IMR-90 (cell line): ENCODE measurements around the gene ARHGAP23. TPM values are rescaled to one million over a fixed set of nuclear protein-coding genes. Genes with fewer than 3 reads are reported as not detected.
A peak's percentile ranks its signal among the peaks of the same experiment; 100 is the strongest.

ENCODE experiments used
- ATAC-seq: fragments of 200-7000 bp; cut with Tn5 transposase; 2 replicates; pipeline ENCODE4 v1.9.1; 2020; ENCODE audit warnings: low read depth, mild to moderate bottlenecking, moderate library complexity
- BruUV-seq: library from RNA; stranded (reverse); fragments of 400-500 nt; replicated peaks from 2 replicates; lab custom pipeline; 2021; lab: Mats Ljungman, UMichigan
- CTCF ChIA-PET: fragments of 300-600 bp; formaldehyde crosslinking; extraction: SDS; loops from one replicate; lab custom pipeline; 2021; ENCODE audit warnings: antibody characterized with exemption; lab: Yijun Ruan, JAX
- POLR2A ChIA-PET: fragments of 300-600 bp; sonication (Branson Sonifier 250); formaldehyde crosslinking; loops from one replicate; lab custom pipeline; 2022; ENCODE audit warnings: antibody characterized with exemption; ENCODE audit not compliant: unreplicated experiment; lab: Charles Lee
- DNase-seq: peaks from one replicate; pipeline ENCODE4 v3.0.0; 2013
- H2AFZ ChIP-seq: replicated peaks from 2 replicates; pipeline ENCODE3; 2013; ENCODE audit warnings: low read length, mild to moderate bottlenecking; ENCODE audit not compliant: poor library complexity
- H2AK5ac ChIP-seq: 2 replicates; pipeline ENCODE4 v1.6.1; 2013; ENCODE audit warnings: low read depth, low read length, inconsistent platforms
- H2AK9ac ChIP-seq: replicated peaks from 2 replicates; pipeline ENCODE3; 2013; ENCODE audit warnings: mild to moderate bottlenecking, low read depth, low read length, moderate library complexity; ENCODE audit not compliant: poor library complexity
- H2BK120ac ChIP-seq: 2 replicates; pipeline ENCODE4 v1.6.1; 2013; ENCODE audit warnings: low read depth, low read length, inconsistent platforms
- H2BK15ac ChIP-seq: 3 replicates; pipeline ENCODE4 v1.6.1; 2013; ENCODE audit warnings: low read depth, low read length, inconsistent platforms
- H2BK20ac ChIP-seq: 2 replicates; pipeline ENCODE4 v1.6.1; 2013; ENCODE audit warnings: low read depth, mild to moderate bottlenecking, inconsistent platforms, low read length, moderate library complexity
- H2BK5ac ChIP-seq: 2 replicates; pipeline ENCODE4 v1.6.1; 2013; ENCODE audit warnings: mild to moderate bottlenecking, low read depth, low read length, inconsistent platforms; ENCODE audit not compliant: poor library complexity, severe bottlenecking
- H3K14ac ChIP-seq: replicated peaks from 2 replicates; pipeline ENCODE4 v1.6.1; 2013; ENCODE audit warnings: low read depth, low read length, inconsistent platforms
- H3K18ac ChIP-seq: 2 replicates; pipeline ENCODE4 v1.6.1; 2013; ENCODE audit warnings: low read depth, low read length, control low read depth
- H3K23ac ChIP-seq: 2 replicates; pipeline ENCODE4 v1.6.1; 2013; ENCODE audit warnings: low read depth, low read length, inconsistent platforms
- H3K27ac ChIP-seq: 2 replicates; pipeline ENCODE4 v1.5.1; 2013; ENCODE audit warnings: mild to moderate bottlenecking, control low read depth, low read length; ENCODE audit not compliant: insufficient read depth
- H3K27me3 ChIP-seq: 2 replicates; pipeline ENCODE4 v1.6.1; 2013; ENCODE audit warnings: low read length; ENCODE audit not compliant: control insufficient read depth, insufficient read depth
- H3K36me3 ChIP-seq: 2 replicates; pipeline ENCODE4 v1.6.1; 2013; ENCODE audit warnings: low read length, mixed read lengths; ENCODE audit not compliant: control insufficient read depth, insufficient read depth
- H3K4ac ChIP-seq: 2 replicates; pipeline ENCODE4 v1.6.1; 2013; ENCODE audit warnings: low read depth, low read length, inconsistent platforms
- H3K4me1 ChIP-seq: 2 replicates; pipeline ENCODE4 v1.6.1; 2013; ENCODE audit warnings: low read length, mixed read lengths; ENCODE audit not compliant: control insufficient read depth, insufficient read depth
- H3K4me2 ChIP-seq: 2 replicates; pipeline ENCODE4 v1.6.1; 2013; ENCODE audit warnings: low read depth, mild to moderate bottlenecking, control low read depth, low read length, moderate library complexity
- H3K4me3 ChIP-seq: 2 replicates; pipeline ENCODE4 v1.5.1; 2013; ENCODE audit warnings: low read depth, mild to moderate bottlenecking, control low read depth, low read length, moderate library complexity; ENCODE audit not compliant: insufficient read depth
- H3K56ac ChIP-seq: 2 replicates; pipeline ENCODE4 v1.6.1; 2013; ENCODE audit warnings: low read length, inconsistent platforms; ENCODE audit not compliant: insufficient read depth; ENCODE audit errors: extremely low read depth
- H3K79me1 ChIP-seq, 2 experiments: 2 replicates each; pipeline ENCODE4 v1.6.1; 2013; ENCODE audit warnings: low read length in 2 of 2, inconsistent platforms in 1 of 2, low read depth in 1 of 2
- H3K9ac ChIP-seq: 2 replicates; pipeline ENCODE4 v1.6.1; 2013; ENCODE audit warnings: low read depth, low read length, control low read depth
- H3K9me1 ChIP-seq: 2 replicates; pipeline ENCODE4 v1.6.1; 2013; ENCODE audit warnings: low read length, inconsistent platforms; ENCODE audit not compliant: insufficient read depth
- H3K9me3 ChIP-seq: 2 replicates; pipeline ENCODE4 v1.6.1; 2013; ENCODE audit warnings: low read length; ENCODE audit not compliant: control insufficient read depth, insufficient read depth
- H4K20me1 ChIP-seq: 2 replicates; pipeline ENCODE4 v1.6.1; 2013; ENCODE audit warnings: low read length, inconsistent platforms; ENCODE audit not compliant: insufficient read depth
- H4K5ac ChIP-seq: 2 replicates; pipeline ENCODE4 v1.6.1; 2013; ENCODE audit warnings: mild to moderate bottlenecking, low read depth, low read length, control low read depth
- H4K8ac ChIP-seq, 2 experiments: 2 replicates each; pipeline ENCODE4 v1.6.1; 2013; ENCODE audit warnings: low read depth in 2 of 2, low read length in 2 of 2, control low read depth in 1 of 2, inconsistent platforms in 1 of 2
- H4K91ac ChIP-seq: 2 replicates; pipeline ENCODE4 v1.6.1; 2013; ENCODE audit warnings: low read depth, low read length, inconsistent platforms; ENCODE audit not compliant: insufficient read depth
- BHLHE40 ChIP-seq: fragments of 150-350 bp; IDR thresholded peaks from 2 replicates; pipeline ENCODE4 v1.6.1; 2016; ENCODE audit warnings: mild to moderate bottlenecking, low read depth, low read length
- CEBPB ChIP-seq: IDR thresholded peaks from 2 replicates; pipeline ENCODE4 v1.6.1; 2012; ENCODE audit warnings: low read depth, low read length, improper control_type of control experiment
- CHD1 ChIP-seq: IDR thresholded peaks from 2 replicates; pipeline ENCODE4 v1.6.1; 2012; ENCODE audit warnings: low read depth, low read length, improper control_type of control experiment
- FOS ChIP-seq: fragments of 150-350 bp; IDR thresholded peaks from 2 replicates; pipeline ENCODE4 v1.6.1; 2016; ENCODE audit warnings: low read depth, low read length
- MAFK ChIP-seq: IDR thresholded peaks from 2 replicates; pipeline ENCODE4 v1.6.1; 2012; ENCODE audit warnings: low read depth, low read length, improper control_type of control experiment
- MAZ ChIP-seq: IDR thresholded peaks from 2 replicates; pipeline ENCODE4 v1.6.1; 2012; ENCODE audit warnings: low read depth, mild to moderate bottlenecking, low read length, improper control_type of control experiment, moderate library complexity, borderline replicate concordance
- MXI1 ChIP-seq: IDR thresholded peaks from 2 replicates; pipeline ENCODE4 v1.6.1; 2012; ENCODE audit warnings: low read depth, mild to moderate bottlenecking, low read length, moderate library complexity, borderline replicate concordance
- NFE2L2 ChIP-seq: fragments of 150-350 bp; IDR thresholded peaks from 2 replicates; pipeline ENCODE4 v1.6.1; 2016; ENCODE audit warnings: low read depth, mild to moderate bottlenecking, low read length
- POLR2A ChIP-seq: IDR thresholded peaks from 2 replicates; pipeline ENCODE4 v1.6.1; 2012; ENCODE audit warnings: mild to moderate bottlenecking, low read depth, low read length
- RAD21 ChIP-seq: IDR thresholded peaks from 2 replicates; pipeline ENCODE4 v1.6.1; 2012; ENCODE audit warnings: low read length, improper control_type of control experiment
- RCOR1 ChIP-seq: IDR thresholded peaks from 2 replicates; pipeline ENCODE4 v1.6.1; 2012; ENCODE audit warnings: mild to moderate bottlenecking, low read length, improper control_type of control experiment; ENCODE audit not compliant: insufficient replicate concordance
- RFX5 ChIP-seq: IDR thresholded peaks from 2 replicates; pipeline ENCODE4 v1.8.0; 2012; ENCODE audit warnings: low read depth, mild to moderate bottlenecking, low read length, moderate library complexity
- SMC3 ChIP-seq: fragments of 150-350 bp; IDR thresholded peaks from 2 replicates; pipeline ENCODE4 v1.6.1; 2016; ENCODE audit warnings: low read depth, mild to moderate bottlenecking, antibody characterized with exemption, low read length, moderate library complexity
- USF2 ChIP-seq: fragments of 150-350 bp; IDR thresholded peaks from 2 replicates; pipeline ENCODE4 v1.6.1; 2017; ENCODE audit warnings: mild to moderate bottlenecking, antibody characterized with exemption, low read length, low read depth
- WGBS, 2 experiments: methylation state at CpG; one replicate each; pipeline versions ENCODE4 v1.1.5 to v1.1.7; 2013; ENCODE audit warnings: missing lambda C conversion rate in 2 of 2; ENCODE audit not compliant: insufficient read length in 1 of 2; ENCODE audit errors: extremely low coverage in 2 of 2; 5-methylcytosine and 5-hydroxymethylcytosine counted together
- dilution Hi-C: fragments of 300-500 bp; cut with HindIII; formaldehyde crosslinking; loops from one replicate; pipeline ENCODE4 v1.14.3; 2018; ENCODE audit warnings: low sequenced_read_pairs; ENCODE audit not compliant: unreplicated experiment
- in situ Hi-C: fragments of 300-500 bp; cut with MboI; formaldehyde crosslinking; loops from 3 replicates; pipeline ENCODE4 v1.14.3; 2019; ENCODE audit warnings: low sequenced_read_pairs, inconsistent platforms, mixed read lengths
- intact Hi-C: fragments of 100-400 bp; cut with micrococcal nuclease; formaldehyde crosslinking; loops from 2 replicates; pipeline ENCODE4 v1.10.0; 2022
- polyA plus RNA-seq, 3 experiments: library from polyadenylated mRNA; depleted of rRNA; stranded (reverse); fragments of >200 nt; gene quantifications; 2 replicates each; pipeline ENCODE4 v1.2.3, GENCODE V29; 2012; ENCODE audit warnings: low replicate concordance in 1 of 3
- total RNA-seq: library from RNA; depleted of rRNA; stranded (reverse); fragments of >200 nt; gene quantifications from 2 replicates; pipeline ENCODE4 v1.2.3, GENCODE V29; 2012
- TF ChIP-seq, protein P1 (sequence below): fragments of 150-350 bp; IDR thresholded peaks from 2 replicates; pipeline ENCODE4 v1.6.1; 2016; ENCODE audit warnings: low read depth, mild to moderate bottlenecking, low read length, moderate library complexity, borderline replicate concordance

Gene ARHGAP23
- total and polyA plus RNA-seq, 2 of the 4 experiments (the other 2 are of a cell fraction), result 9.3 to 43.3 TPM

GRCh38 chr17:38510421-38511149 lies 82.3 kb downstream of the ARHGAP23 start:
- BruUV-seq, result no TSS peak
- Histone ChIP-seq H2AFZ (peak overlapping the region; percentile 54), H2BK15ac (no peak overlapping the region), H3K9me3 (no peaks in the 10 kb centered on the region), H3K4me1 (peaks cover 12% of the 10 kb centered on the region), H2BK5ac (no peak overlapping the region), H3K23ac (0 out of 2 replicates have a peak overlapping the region, but pooled peaks have one; percentile 0), H2AK5ac (peak overlapping the region; percentile 1; the same call in 1 of the 2 replicates), H2AK9ac (peak overlapping the region; percentile 75), H2BK20ac (no peak overlapping the region), H3K18ac (no peak overlapping the region), H3K36me3 (peaks cover 21% of the 10 kb centered on the region), H4K8ac (no peak overlapping the region), H3K4me2 (no peak overlapping the region), H3K9ac (no peak overlapping the region), H3K27me3 (no peaks in the 10 kb centered on the region), H2BK120ac (no peak overlapping the region), H4K91ac (no peak overlapping the region), H4K5ac (no peak overlapping the region), H3K4me3 (no peak overlapping the region), H3K79me1 (peaks cover 2 to 35% of the 10 kb centered on the region in 2 experiments; a peak in 2 of 4 replicates), H3K27ac (no peak overlapping the region), H3K56ac (no peak overlapping the region), H3K14ac (no peak overlapping the region), H3K4ac (no peak overlapping the region), H4K20me1 (peaks cover 52% of the 10 kb centered on the region), H3K9me1 (peaks cover 25% of the 10 kb centered on the region)
- WGBS, 2 experiments, result 16% methylated on average over 51 of the region's 86 CpGs; no CpG with 5 or more reads in 1 of the 2 experiments
- in situ Hi-C loops, result no loop called here
- DNase-seq (no peak), ATAC-seq (peak; percentile 13)
- dilution Hi-C loops, result no loop called here
- CTCF ChIA-PET, result no interaction called here
- POLR2A ChIA-PET, result no interaction called here
- intact Hi-C loops, result loop anchor here (1.0 to 5.0 kb wide), 2 partner anchors 27 to 157 kb away; no protein-coding TSS in a partner anchor
- no peak for TF ChIP-seq MXI1
- no peak for TF ChIP-seq NFE2L2
- no peak for TF ChIP-seq USF2
- TF ChIP-seq BHLHE40, result no peak
- no peak for TF ChIP-seq FOS
- no peak for TF ChIP-seq CEBPB
- no peak for TF ChIP-seq SMC3
- TF ChIP-seq MAZ, result no peak
- no peak for TF ChIP-seq RCOR1
- no peak for TF ChIP-seq CHD1
- TF ChIP-seq RAD21, result no peak
- no peak for TF ChIP-seq POLR2A
- TF ChIP-seq MAFK, result no peak
- TF ChIP-seq, protein P1, sequence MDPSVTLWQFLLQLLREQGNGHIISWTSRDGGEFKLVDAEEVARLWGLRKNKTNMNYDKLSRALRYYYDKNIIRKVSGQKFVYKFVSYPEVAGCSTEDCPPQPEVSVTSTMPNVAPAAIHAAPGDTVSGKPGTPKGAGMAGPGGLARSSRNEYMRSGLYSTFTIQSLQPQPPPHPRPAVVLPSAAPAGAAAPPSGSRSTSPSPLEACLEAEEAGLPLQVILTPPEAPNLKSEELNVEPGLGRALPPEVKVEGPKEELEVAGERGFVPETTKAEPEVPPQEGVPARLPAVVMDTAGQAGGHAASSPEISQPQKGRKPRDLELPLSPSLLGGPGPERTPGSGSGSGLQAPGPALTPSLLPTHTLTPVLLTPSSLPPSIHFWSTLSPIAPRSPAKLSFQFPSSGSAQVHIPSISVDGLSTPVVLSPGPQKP, result no peak
- no peak for TF ChIP-seq RFX5
